Neural progenitor cell (in vitro differentiated cells): Measurements from ENCODE around the gene F8.

Experiments
- EZH2phosphoT487 ChIP-seq: fragments of 200-600 bp; sonication (generic); IDR thresholded peaks from 2 replicates; pipeline ENCODE4 v1.6.1; 2017; ENCODE audit warnings: antibody characterized with exemption
- TF ChIP-seq, protein P1 (sequence below): fragments of 200-600 bp; sonication (generic); IDR thresholded peaks from 2 replicates; pipeline ENCODE4 v1.5.1; 2017; ENCODE audit warnings: antibody characterized with exemption, mild to moderate bottlenecking

DNA sequence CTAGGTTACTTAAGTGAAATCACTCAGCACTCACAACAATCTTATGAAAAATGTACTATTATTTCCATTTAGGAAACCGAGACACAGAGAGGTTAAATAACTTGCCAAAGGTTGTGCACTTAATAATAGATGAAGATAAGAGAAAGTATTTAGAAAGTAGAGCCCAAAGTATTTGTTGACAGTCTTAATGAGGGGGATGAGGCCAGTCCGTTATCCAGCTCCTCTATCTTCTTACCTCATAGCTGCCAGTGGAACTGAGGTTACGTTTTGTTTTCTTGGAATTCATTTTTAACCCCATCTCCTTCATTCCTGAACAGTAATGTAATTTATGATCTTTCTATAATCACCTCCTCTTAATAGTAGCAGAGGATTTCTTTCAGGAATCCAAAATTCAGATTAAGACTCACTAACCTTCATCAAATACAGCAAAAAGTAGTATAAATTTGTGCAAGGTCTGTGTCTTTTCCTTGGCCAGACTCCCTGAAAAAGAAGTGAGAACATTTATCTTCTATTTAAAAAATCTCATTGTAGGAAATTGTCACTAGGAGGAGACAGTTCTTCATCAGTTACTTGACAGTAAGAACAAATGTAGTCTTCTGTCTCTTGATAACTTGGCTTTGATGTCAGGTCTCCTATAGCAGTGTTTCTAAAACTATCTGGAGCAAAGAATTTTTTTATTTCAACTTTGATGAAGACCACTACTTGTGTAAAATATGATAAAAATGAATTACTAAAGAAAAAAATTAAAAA lies 35.5 kb downstream of the F8 start:
- TF ChIP-seq, protein P1, sequence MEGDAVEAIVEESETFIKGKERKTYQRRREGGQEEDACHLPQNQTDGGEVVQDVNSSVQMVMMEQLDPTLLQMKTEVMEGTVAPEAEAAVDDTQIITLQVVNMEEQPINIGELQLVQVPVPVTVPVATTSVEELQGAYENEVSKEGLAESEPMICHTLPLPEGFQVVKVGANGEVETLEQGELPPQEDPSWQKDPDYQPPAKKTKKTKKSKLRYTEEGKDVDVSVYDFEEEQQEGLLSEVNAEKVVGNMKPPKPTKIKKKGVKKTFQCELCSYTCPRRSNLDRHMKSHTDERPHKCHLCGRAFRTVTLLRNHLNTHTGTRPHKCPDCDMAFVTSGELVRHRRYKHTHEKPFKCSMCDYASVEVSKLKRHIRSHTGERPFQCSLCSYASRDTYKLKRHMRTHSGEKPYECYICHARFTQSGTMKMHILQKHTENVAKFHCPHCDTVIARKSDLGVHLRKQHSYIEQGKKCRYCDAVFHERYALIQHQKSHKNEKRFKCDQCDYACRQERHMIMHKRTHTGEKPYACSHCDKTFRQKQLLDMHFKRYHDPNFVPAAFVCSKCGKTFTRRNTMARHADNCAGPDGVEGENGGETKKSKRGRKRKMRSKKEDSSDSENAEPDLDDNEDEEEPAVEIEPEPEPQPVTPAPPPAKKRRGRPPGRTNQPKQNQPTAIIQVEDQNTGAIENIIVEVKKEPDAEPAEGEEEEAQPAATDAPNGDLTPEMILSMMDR, result no peak
- TF ChIP-seq EZH2phosphoT487, result no peak
